HepG2 (cell line): ENCODE measurements around the gene PYGO2. TPM values are rescaled to one million over a fixed set of nuclear protein-coding genes. Genes with fewer than 3 reads are reported as not detected.

ENCODE experiments used
- BRD4 ChIP-seq: sonication (generic); formaldehyde crosslinking; IDR thresholded peaks from 2 replicates; pipeline ENCODE4 v1.4.0; 2020; ENCODE audit warnings: missing genetic modification reagents
- DNMT1 ChIP-seq: sonication (generic); formaldehyde crosslinking; IDR thresholded peaks from 2 replicates; pipeline ENCODE4 v1.5.1; 2020; ENCODE audit warnings: mild to moderate bottlenecking, missing genetic modification reagents
- DNMT3B ChIP-seq: conservative IDR thresholded peaks from 2 replicates; pipeline ENCODE4 v1.6.1; 2016; ENCODE audit warnings: missing biosample characterization, control low read depth
- FOXJ3 ChIP-seq: sonication (generic); formaldehyde crosslinking; IDR thresholded peaks from 2 replicates; pipeline ENCODE4 v1.4.0; 2020; ENCODE audit warnings: missing genetic modification reagents, mild to moderate bottlenecking, borderline replicate concordance
- KLF16 ChIP-seq, 2 experiments: sonication (generic) in 1 of 2; formaldehyde crosslinking in 1 of 2; IDR thresholded peaks; 2 replicates each; pipeline versions ENCODE4 v1.6.1 to v1.8.0; 2016 to 2023; ENCODE audit warnings: missing genetic modification reagents in 2 of 2, missing compliant biosample characterization in 1 of 2
- NCOA5 ChIP-seq: sonication (generic); formaldehyde crosslinking; IDR thresholded peaks from 2 replicates; pipeline ENCODE4 v1.4.0; 2020; ENCODE audit warnings: missing genetic modification reagents
- NFIC ChIP-seq: IDR thresholded peaks from 2 replicates; pipeline ENCODE4 v1.6.1; 2012; ENCODE audit warnings: mild to moderate bottlenecking, low read length, inconsistent platforms
- NR2C2 ChIP-seq: sonication (generic); formaldehyde crosslinking; IDR thresholded peaks from 2 replicates; pipeline ENCODE4 v1.4.0; 2020; ENCODE audit warnings: missing genetic modification reagents, mild to moderate bottlenecking, moderate library complexity, borderline replicate concordance
- SRF ChIP-seq: IDR thresholded peaks from 2 replicates; pipeline ENCODE4 v1.6.1; 2011; ENCODE audit warnings: mild to moderate bottlenecking, low read depth, low read length, moderate library complexity
- SYNCRIP ChIP-seq: fragments of 200-400 bp; formaldehyde crosslinking; IDR thresholded peaks from 2 replicates; pipeline ENCODE4 v1.6.1; 2018; ENCODE audit warnings: mild to moderate bottlenecking, low read depth, low read length; ENCODE audit not compliant: insufficient read depth
- TAF1 ChIP-seq: sonication (generic); formaldehyde crosslinking; IDR thresholded peaks from 2 replicates; pipeline ENCODE4 v1.4.0; 2020; ENCODE audit warnings: missing genetic modification reagents
- TBL1XR1 ChIP-seq: fragments of 150-350 bp; IDR thresholded peaks from 2 replicates; pipeline ENCODE4 v1.6.1; 2014; ENCODE audit warnings: borderline replicate concordance, low read length; ENCODE audit not compliant: partially characterized antibody
- XRCC5 ChIP-seq: fragments of 200-400 bp; formaldehyde crosslinking; optimal IDR thresholded peaks from 2 replicates; pipeline ENCODE3; 2017; ENCODE audit warnings: mild to moderate bottlenecking, low read length
- YEATS4 ChIP-seq: sonication (generic); formaldehyde crosslinking; IDR thresholded peaks from 2 replicates; pipeline ENCODE4 v1.4.0; 2020; ENCODE audit warnings: missing genetic modification reagents, borderline replicate concordance
- ZBTB8A ChIP-seq: sonication (generic); formaldehyde crosslinking; IDR thresholded peaks from 2 replicates; pipeline ENCODE4 v1.4.0; 2020; ENCODE audit warnings: mild to moderate bottlenecking, low read depth, missing genetic modification reagents, borderline replicate concordance
- ZNF33B ChIP-seq: sonication (generic); formaldehyde crosslinking; IDR thresholded peaks from 2 replicates; pipeline ENCODE4 v1.5.1; 2020; ENCODE audit warnings: mild to moderate bottlenecking, missing genetic modification reagents
- ZNF34 ChIP-seq: sonication (generic); formaldehyde crosslinking; IDR thresholded peaks from 2 replicates; pipeline ENCODE4 v1.4.0; 2020; ENCODE audit warnings: mild to moderate bottlenecking, missing genetic modification reagents, borderline replicate concordance
- ZNF430 ChIP-seq: sonication (generic); formaldehyde crosslinking; IDR thresholded peaks from 2 replicates; pipeline ENCODE4 v1.9.0; 2021; ENCODE audit warnings: mild to moderate bottlenecking, missing genetic modification reagents
- ZNF530 ChIP-seq: sonication (generic); formaldehyde crosslinking; IDR thresholded peaks from 2 replicates; pipeline ENCODE4 v1.5.0; 2020; ENCODE audit warnings: low read depth, mild to moderate bottlenecking, missing genetic modification reagents
- ZNF562 ChIP-seq: sonication (generic); formaldehyde crosslinking; IDR thresholded peaks from 2 replicates; pipeline ENCODE4 v1.8.0; 2022; ENCODE audit warnings: missing genetic modification reagents, borderline replicate concordance
- ZNF589 ChIP-seq: sonication (generic); formaldehyde crosslinking; conservative IDR thresholded peaks from 2 replicates; pipeline ENCODE4 v1.8.0; 2022; ENCODE audit warnings: mild to moderate bottlenecking, moderate library complexity, missing genetic modification reagents
- ZNF607 ChIP-seq: sonication (generic); formaldehyde crosslinking; IDR thresholded peaks from 2 replicates; pipeline ENCODE4 v1.5.1; 2020; ENCODE audit warnings: missing genetic modification reagents, mild to moderate bottlenecking, borderline replicate concordance
- ZNF780A ChIP-seq: sonication (generic); formaldehyde crosslinking; IDR thresholded peaks from 2 replicates; pipeline ENCODE4 v1.8.0; 2022; ENCODE audit warnings: mild to moderate bottlenecking, missing genetic modification reagents, moderate library complexity
- polyA plus RNA-seq, 8 experiments: library from polyadenylated mRNA; depleted of rRNA in 3 of 8; stranded (reverse) in 7 of 8; unstranded in 1 of 8; fragments of >200 nt; fragmentation: Illumina TruSeq in 4 of 8; extraction: Trizol in 4 of 8; gene quantifications; 2 replicates each; pipeline versions ENCODE4 v1.2.1 to v1.2.3, GENCODE V29; 2011 to 2016; ENCODE audit warnings: low read depth in 4 of 8, missing spikeins in 1 of 8, mixed read lengths in 1 of 8; ENCODE audit not compliant: insufficient read depth in 1 of 8
- total RNA-seq, 5 experiments: library from RNA; depleted of rRNA; stranded (reverse); fragments of >200 nt; fragmentation: Illumina TruSeq; extraction: Trizol; gene quantifications; 2 replicates each; pipeline ENCODE4 v1.2.3, GENCODE V29; 2016; ENCODE audit warnings: low read depth in 1 of 5
- TF ChIP-seq, protein P1 (sequence below): sonication (generic); formaldehyde crosslinking; IDR thresholded peaks from 2 replicates; pipeline ENCODE4 v1.5.1; 2020; ENCODE audit warnings: missing genetic modification reagents, mild to moderate bottlenecking, borderline replicate concordance
- TF ChIP-seq, protein P2 (sequence below): sonication (generic); formaldehyde crosslinking; IDR thresholded peaks from 2 replicates; pipeline ENCODE4 v1.8.0; 2022; ENCODE audit warnings: missing genetic modification reagents, mild to moderate bottlenecking, borderline replicate concordance
- TF ChIP-seq, protein P3 (sequence below): IDR thresholded peaks from 2 replicates; pipeline ENCODE4 v1.6.1; 2016; ENCODE audit warnings: low read depth, borderline replicate concordance
- TF ChIP-seq, protein P4 (sequence below): IDR thresholded peaks from 2 replicates; pipeline ENCODE4 v1.6.1; 2016; ENCODE audit warnings: mild to moderate bottlenecking

Gene PYGO2
- total and polyA plus RNA-seq, 2 of the 13 experiments (the other 11 are each of a cell fraction or from before 2014, with no cell fraction given): 20.3 to 21.8 TPM

DNA sequence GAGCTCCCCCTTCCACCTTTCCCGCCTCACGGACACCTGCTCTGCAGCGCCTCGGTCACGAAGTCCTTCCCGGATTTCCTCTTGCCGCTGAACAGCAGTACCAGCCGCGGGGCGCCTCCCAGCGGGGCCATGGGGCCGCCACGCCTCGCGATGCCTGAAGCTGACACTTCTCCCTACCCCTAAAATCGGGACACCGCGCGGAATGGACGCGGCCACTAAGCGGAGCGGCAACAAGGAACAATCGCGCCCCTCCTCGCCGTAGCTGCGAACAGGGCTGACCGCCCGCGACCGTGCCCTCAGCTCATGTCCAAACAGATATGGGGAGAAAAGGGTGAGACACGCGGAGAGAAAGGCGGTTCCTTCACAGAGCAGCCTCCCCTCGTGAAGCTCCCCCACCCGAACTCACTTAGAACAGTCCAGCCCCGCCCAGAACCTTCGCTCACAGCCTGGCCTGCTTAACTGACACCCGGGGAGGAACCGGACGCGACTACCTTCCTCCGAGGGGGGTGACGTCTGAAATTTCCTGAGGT is 25.0 kb downstream of the PYGO2 start, which contains the start of gene PMVK (continued):
- TF ChIP-seq ZNF589 (peak; percentile 100), DNMT1 (CRISPR knock-in tag) (peak; percentile 93; the same call in 1 of the 2 replicates), DNMT3B (peak; percentile 86; the same call in 1 of the 2 replicates), ZNF430 (CRISPR knock-in tag) (peak; percentile 99), SRF (no peak), NR2C2 (CRISPR knock-in tag) (peak; percentile 83), YEATS4 (CRISPR knock-in tag) (peak; percentile 77), ZNF34 (CRISPR knock-in tag) (peak; percentile 90; the same call in 1 of the 2 replicates), ZNF562 (CRISPR knock-in tag) (peak; percentile 95), BRD4 (CRISPR knock-in tag) (peak; percentile 72), ZBTB8A (peak; percentile 97; the same call in 1 of the 2 replicates), TBL1XR1 (no peak), NFIC (no peak; the same call in 1 of the 2 replicates), ZNF780A (CRISPR knock-in tag) (peak; percentile 98), ZNF607 (peak; percentile 99), SYNCRIP (no peak), ZNF530 (CRISPR knock-in tag) (0 out of 2 replicates have a peak, but pooled peaks have one; percentile 82), FOXJ3 (0 out of 2 replicates have a peak, but pooled peaks have one; percentile 12), XRCC5 (peak; percentile 21), ZNF33B (CRISPR knock-in tag) (peak; percentile 98), TAF1 (peak; percentile 77), KLF16 (CRISPR knock-in tag; IDR thresholded peaks at IDR 0.05) (peak; percentile 90 to 93), NCOA5 (CRISPR knock-in tag) (no peak)
- TF ChIP-seq, protein P1, sequence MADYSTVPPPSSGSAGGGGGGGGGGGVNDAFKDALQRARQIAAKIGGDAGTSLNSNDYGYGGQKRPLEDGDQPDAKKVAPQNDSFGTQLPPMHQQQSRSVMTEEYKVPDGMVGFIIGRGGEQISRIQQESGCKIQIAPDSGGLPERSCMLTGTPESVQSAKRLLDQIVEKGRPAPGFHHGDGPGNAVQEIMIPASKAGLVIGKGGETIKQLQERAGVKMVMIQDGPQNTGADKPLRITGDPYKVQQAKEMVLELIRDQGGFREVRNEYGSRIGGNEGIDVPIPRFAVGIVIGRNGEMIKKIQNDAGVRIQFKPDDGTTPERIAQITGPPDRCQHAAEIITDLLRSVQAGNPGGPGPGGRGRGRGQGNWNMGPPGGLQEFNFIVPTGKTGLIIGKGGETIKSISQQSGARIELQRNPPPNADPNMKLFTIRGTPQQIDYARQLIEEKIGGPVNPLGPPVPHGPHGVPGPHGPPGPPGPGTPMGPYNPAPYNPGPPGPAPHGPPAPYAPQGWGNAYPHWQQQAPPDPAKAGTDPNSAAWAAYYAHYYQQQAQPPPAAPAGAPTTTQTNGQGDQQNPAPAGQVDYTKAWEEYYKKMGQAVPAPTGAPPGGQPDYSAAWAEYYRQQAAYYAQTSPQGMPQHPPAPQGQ (CRISPR knock-in tag): no peak
- TF ChIP-seq, protein P2, sequence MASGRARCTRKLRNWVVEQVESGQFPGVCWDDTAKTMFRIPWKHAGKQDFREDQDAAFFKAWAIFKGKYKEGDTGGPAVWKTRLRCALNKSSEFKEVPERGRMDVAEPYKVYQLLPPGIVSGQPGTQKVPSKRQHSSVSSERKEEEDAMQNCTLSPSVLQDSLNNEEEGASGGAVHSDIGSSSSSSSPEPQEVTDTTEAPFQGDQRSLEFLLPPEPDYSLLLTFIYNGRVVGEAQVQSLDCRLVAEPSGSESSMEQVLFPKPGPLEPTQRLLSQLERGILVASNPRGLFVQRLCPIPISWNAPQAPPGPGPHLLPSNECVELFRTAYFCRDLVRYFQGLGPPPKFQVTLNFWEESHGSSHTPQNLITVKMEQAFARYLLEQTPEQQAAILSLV (CRISPR knock-in tag): peak; percentile 99
- TF ChIP-seq, protein P3, sequence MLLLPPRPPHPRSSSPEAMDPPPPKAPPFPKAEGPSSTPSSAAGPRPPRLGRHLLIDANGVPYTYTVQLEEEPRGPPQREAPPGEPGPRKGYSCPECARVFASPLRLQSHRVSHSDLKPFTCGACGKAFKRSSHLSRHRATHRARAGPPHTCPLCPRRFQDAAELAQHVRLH (CRISPR knock-in tag): peak; percentile 99
- TF ChIP-seq, protein P4, sequence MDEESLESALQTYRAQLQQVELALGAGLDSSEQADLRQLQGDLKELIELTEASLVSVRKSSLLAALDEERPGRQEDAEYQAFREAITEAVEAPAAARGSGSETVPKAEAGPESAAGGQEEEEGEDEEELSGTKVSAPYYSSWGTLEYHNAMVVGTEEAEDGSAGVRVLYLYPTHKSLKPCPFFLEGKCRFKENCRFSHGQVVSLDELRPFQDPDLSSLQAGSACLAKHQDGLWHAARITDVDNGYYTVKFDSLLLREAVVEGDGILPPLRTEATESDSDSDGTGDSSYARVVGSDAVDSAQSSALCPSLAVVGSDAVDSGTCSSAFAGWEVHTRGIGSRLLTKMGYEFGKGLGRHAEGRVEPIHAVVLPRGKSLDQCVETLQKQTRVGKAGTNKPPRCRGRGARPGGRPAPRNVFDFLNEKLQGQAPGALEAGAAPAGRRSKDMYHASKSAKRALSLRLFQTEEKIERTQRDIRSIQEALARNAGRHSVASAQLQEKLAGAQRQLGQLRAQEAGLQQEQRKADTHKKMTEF (CRISPR knock-in tag): peak; percentile 87
